ENCODE measurements around the gene ADCY9. TPM values are rescaled to one million over a fixed set of nuclear protein-coding genes. Genes with fewer than 3 reads are reported as not detected.
A peak's percentile ranks its signal among the peaks of the same experiment; 100 is the strongest.

ADCY9 gene
- total and polyA plus RNA-seq, 8 donors = 6.6 to 20.9 (median 18.0) TPM

- no peak for DNase-seq
- intact Hi-C loops (cut with DNase I) = no loop called here
- Histone ChIP-seq H3K4me1 (peaks cover 4 to 24% (median 20%) of the 10 kb centered on the region in 3 donors), H3K27me3 (no peaks in the 10 kb centered on the region), H3K27ac (peak overlapping the region in 1 of 4 donors; percentile 31), H3K36me3 (no peaks in the 10 kb centered on the region), H3K9me3 (no peaks in the 10 kb centered on the region), H3K4me3 (peak overlapping the region in 3 of 4 donors; percentile 7 to 73 (median 45))
- WGBS, 2 donors = 8 to 10% methylated on average over 16 of the region's 16 CpGs
- peak in 1 of 4 donors; percentile 32 for ATAC-seq
- TF ChIP-seq CTCF (IDR thresholded peaks at IDR 0.05) = no peak
- FAIRE-seq = no peak
Observed at GRCh38 chr16:4111748-4112696, 4.2 kb downstream of the ADCY9 start.

- Histone ChIP-seq H3K4me3 (peak overlapping the region in 1 of 4 donors; percentile 73), H3K36me3 (no peaks in the 10 kb centered on the region), H3K27ac (no peak overlapping the region), H3K4me1 (peaks cover 4 to 20% (median 20%) of the 10 kb centered on the region in 3 donors), H3K27me3 (no peaks in the 10 kb centered on the region), H3K9me3 (no peaks in the 10 kb centered on the region)
- 76 to 81% methylated on average over 14 of the region's 14 CpGs for WGBS, 2 donors
- no peak for TF ChIP-seq CTCF (IDR thresholded peaks at IDR 0.05)
- intact Hi-C loops (cut with DNase I) = no loop called here
- FAIRE-seq (no peak), DNase-seq (no peak), ATAC-seq (no peak)
Observed at GRCh38 chr16:4110680-4111079, 5.6 kb downstream of the ADCY9 start.

- H3K27ac ChIP-seq = no peak overlapping the region
- TF ChIP-seq CTCF (IDR thresholded peaks at IDR 0.05) = no peak
- WGBS, 2 donors = 92 to 93% methylated on average over 13 of the region's 13 CpGs
- intact Hi-C loops (cut with DNase I) = no loop called here
- H3K4me1 ChIP-seq = peaks cover 4 to 20% (median 19%) of the 10 kb centered on the region in 3 donors
- FAIRE-seq = no peak
- no peaks in the 10 kb centered on the region for H3K36me3 ChIP-seq
- ATAC-seq = no peak
- H3K9me3 ChIP-seq = no peaks in the 10 kb centered on the region
- no peak for DNase-seq
- no peaks in the 10 kb centered on the region for H3K27me3 ChIP-seq
- H3K4me3 ChIP-seq = no peak overlapping the region
Observed at GRCh38 chr16:4110065-4110464, 6.2 kb downstream of the ADCY9 start.

- Histone ChIP-seq H3K4me3 (no peak overlapping the region), H3K27me3 (no peaks in the 10 kb centered on the region), H3K27ac (peak overlapping the region in 1 of 4 donors; percentile 33), H3K36me3 (no peaks in the 10 kb centered on the region), H3K9me3 (no peaks in the 10 kb centered on the region), H3K4me1 (peaks cover 1 to 20% (median 11%) of the 10 kb centered on the region in 3 donors)
- intact Hi-C loops (cut with DNase I) = loop anchor here in 2 of 3 donors (10.0 kb wide), 2 partner anchors 104 to 124 kb away; no protein-coding TSS in a partner anchor
- FAIRE-seq (no peak), ATAC-seq (peak in 1 of 4 donors; percentile 37), DNase-seq (no peak)
- no peak for TF ChIP-seq CTCF (IDR thresholded peaks at IDR 0.05)
- WGBS, 2 donors = 59 to 63% methylated on average over 11 of the region's 11 CpGs
Observed at GRCh38 chr16:4109250-4109736, 6.9 kb downstream of the ADCY9 start.
